ENCODE results near the gene BTAF1. TPM values are rescaled to one million over a fixed set of nuclear protein-coding genes. Genes with fewer than 3 reads are reported as not detected.

Gene BTAF1
- total RNA-seq, 1 donor from 2014 or later: 38.0 TPM

DNA sequence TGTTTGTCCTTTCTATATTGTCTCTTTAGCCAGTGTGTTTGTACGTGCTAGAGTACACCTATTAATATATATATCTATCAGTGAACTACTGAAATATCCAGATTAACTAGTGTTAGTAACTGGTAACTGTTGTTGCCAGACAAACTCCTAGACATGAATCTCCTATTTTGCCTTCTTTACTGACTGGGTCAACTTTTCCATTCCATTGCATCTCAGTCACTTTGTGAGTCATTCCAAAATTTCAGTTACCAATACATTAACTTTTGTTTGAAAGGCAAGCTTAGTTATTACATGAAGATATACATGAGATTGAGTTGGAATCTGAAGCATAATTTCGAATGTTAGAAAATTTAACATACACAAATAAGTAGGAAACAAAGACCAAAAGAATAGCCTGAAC is 51.4 kb downstream of the BTAF1 start:
- DNase-seq (ENCODE audit: low spot score, unreplicated experiment): no peak
- no peaks in the 10 kb centered on the region for H3K27me3 Mint-ChIP-seq
- TF ChIP-seq CTCF (IDR thresholded peaks at IDR 0.05; ENCODE audit: unreplicated experiment): no peak
- H3K9me3 Mint-ChIP-seq (ENCODE audit: low read depth): no peaks in the 10 kb centered on the region
- H3K27ac Mint-ChIP-seq: no peak overlapping the region
- no peaks in the 10 kb centered on the region for H3K4me1 Mint-ChIP-seq (ENCODE audit: low read depth)
- no peak overlapping the region for H3K4me3 Mint-ChIP-seq (ENCODE audit: low read depth)
- peaks cover 30% of the 10 kb centered on the region for H3K36me3 Mint-ChIP-seq (ENCODE audit: insufficient read depth)

DNA sequence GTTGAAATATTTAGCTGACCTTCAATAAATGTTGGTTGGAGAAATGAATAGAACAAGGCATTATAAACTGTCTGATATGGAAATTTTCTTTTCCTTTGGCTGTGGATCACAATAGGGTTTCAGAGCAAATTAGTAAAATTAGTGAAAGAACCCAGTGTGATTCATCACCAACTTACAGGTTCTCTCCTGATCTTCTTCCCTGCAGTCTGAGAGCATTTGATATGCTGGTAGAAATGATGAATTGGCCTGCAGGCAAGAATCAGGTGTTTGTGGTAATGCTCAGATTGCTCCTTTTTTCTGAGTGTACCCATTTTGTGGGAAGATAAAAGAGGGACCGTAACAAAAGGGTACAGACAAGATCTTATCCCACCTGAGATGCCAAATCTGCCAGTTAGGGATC is 51.9 kb downstream of the BTAF1 start:
- TF ChIP-seq CTCF (IDR thresholded peaks at IDR 0.05; ENCODE audit: unreplicated experiment): no peak
- H3K4me3 Mint-ChIP-seq (ENCODE audit: low read depth): no peak overlapping the region
- no peaks in the 10 kb centered on the region for H3K9me3 Mint-ChIP-seq (ENCODE audit: low read depth)
- H3K4me1 Mint-ChIP-seq (ENCODE audit: low read depth): no peaks in the 10 kb centered on the region
- H3K27ac Mint-ChIP-seq: no peak overlapping the region
- peaks cover 28% of the 10 kb centered on the region for H3K36me3 Mint-ChIP-seq (ENCODE audit: insufficient read depth)
- DNase-seq (ENCODE audit: low spot score, unreplicated experiment): no peak
- H3K27me3 Mint-ChIP-seq: no peaks in the 10 kb centered on the region

DNA sequence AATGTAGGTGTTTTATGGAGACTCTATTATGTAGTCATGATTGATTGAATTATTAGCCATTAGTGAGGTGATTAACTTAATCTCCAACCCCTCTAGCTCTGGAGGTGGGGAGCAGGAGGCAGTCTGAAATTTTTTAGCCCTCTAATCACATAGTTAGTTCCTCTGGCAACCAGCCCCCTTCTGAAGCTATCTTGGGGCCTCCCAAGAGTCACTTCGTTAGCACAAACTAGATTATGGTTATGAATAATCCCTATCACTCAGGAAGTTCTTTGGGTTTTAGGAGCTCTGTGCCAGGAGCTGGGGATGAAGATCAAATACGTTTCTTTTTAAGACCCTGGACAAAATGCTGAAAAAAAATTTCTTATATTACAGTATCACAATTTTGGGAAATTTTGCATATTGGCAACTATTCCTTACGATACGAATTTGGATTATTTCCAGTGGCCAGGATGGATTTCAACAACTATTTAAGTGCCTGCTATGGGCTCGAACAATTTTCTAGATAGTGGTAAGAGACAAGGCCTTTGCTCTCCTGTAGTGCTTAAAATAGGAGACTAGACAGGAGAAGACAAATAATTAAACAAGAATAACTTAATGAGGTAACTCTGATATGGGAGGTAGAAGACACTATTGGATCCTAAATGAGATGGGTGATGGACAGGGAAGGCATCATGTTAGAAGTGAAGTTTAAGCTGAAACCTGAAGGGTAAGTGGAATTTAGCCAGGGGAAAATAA is 52.9 kb downstream of the BTAF1 start:
- H3K9me3 Mint-ChIP-seq (ENCODE audit: low read depth): no peaks in the 10 kb centered on the region
- no peak for DNase-seq (ENCODE audit: low spot score, unreplicated experiment)
- no peaks in the 10 kb centered on the region for H3K27me3 Mint-ChIP-seq
- no peaks in the 10 kb centered on the region for H3K4me1 Mint-ChIP-seq (ENCODE audit: low read depth)
- no peak overlapping the region for H3K4me3 Mint-ChIP-seq (ENCODE audit: low read depth)
- TF ChIP-seq CTCF (IDR thresholded peaks at IDR 0.05; ENCODE audit: unreplicated experiment): no peak
- H3K27ac Mint-ChIP-seq: peak overlapping the region; percentile 71
- H3K36me3 Mint-ChIP-seq (ENCODE audit: insufficient read depth): peaks cover 27% of the 10 kb centered on the region

- peaks cover 28% of the 10 kb centered on the region for H3K36me3 Mint-ChIP-seq (ENCODE audit: insufficient read depth)
- H3K4me3 Mint-ChIP-seq (ENCODE audit: low read depth): no peak overlapping the region
- no peak for DNase-seq (ENCODE audit: low spot score, unreplicated experiment)
- no peaks in the 10 kb centered on the region for H3K4me1 Mint-ChIP-seq (ENCODE audit: low read depth)
- no peaks in the 10 kb centered on the region for H3K9me3 Mint-ChIP-seq (ENCODE audit: low read depth)
- no peaks in the 10 kb centered on the region for H3K27me3 Mint-ChIP-seq
- TF ChIP-seq CTCF (IDR thresholded peaks at IDR 0.05; ENCODE audit: unreplicated experiment): no peak
- peak overlapping the region; percentile 62 for H3K27ac Mint-ChIP-seq
Measured at GRCh38 chr10:91977491-91977890, 53.9 kb downstream of the BTAF1 start.

- no peak for DNase-seq (ENCODE audit: low spot score, unreplicated experiment)
- Mint-ChIP-seq H3K4me1 (ENCODE audit: low read depth) (no peaks in the 10 kb centered on the region), H3K27me3 (no peaks in the 10 kb centered on the region), H3K27ac (no peak overlapping the region), H3K36me3 (ENCODE audit: insufficient read depth) (peaks cover 32% of the 10 kb centered on the region), H3K9me3 (ENCODE audit: low read depth) (no peaks in the 10 kb centered on the region), H3K4me3 (ENCODE audit: low read depth) (no peak overlapping the region)
- TF ChIP-seq CTCF (IDR thresholded peaks at IDR 0.05; ENCODE audit: unreplicated experiment): no peak
Measured at GRCh38 chr10:91978585-91978984, 55.0 kb downstream of the BTAF1 start.
